Skeletal muscle tissue (tissue), 4 donors: ENCODE results near the gene TSSK6. TPM values are rescaled to one million over a fixed set of nuclear protein-coding genes. Genes with fewer than 3 reads are reported as not detected.

Source experiments
- H3K27ac ChIP-seq: one replicate; pipeline ENCODE4 v1.7.0; 2013; ENCODE audit warnings: mild to moderate bottlenecking, low read depth, low read length, inconsistent platforms
- H3K27me3 ChIP-seq, 3 donors: one replicate each; pipeline ENCODE4 v1.7.0; 2013; ENCODE audit warnings: low read length in 3 of 3; ENCODE audit not compliant: control insufficient read depth in 3 of 3, insufficient read depth in 3 of 3
- H3K36me3 ChIP-seq, 3 donors: one replicate each; pipeline ENCODE4 v1.7.0; 2013; ENCODE audit warnings: low read length in 3 of 3; ENCODE audit not compliant: control insufficient read depth in 3 of 3, insufficient read depth in 3 of 3
- H3K4me1 ChIP-seq, 3 donors: one replicate each; pipeline ENCODE4 v1.7.0; 2013; ENCODE audit warnings: low read length in 3 of 3, mild to moderate bottlenecking in 3 of 3; ENCODE audit not compliant: control insufficient read depth in 3 of 3, insufficient read depth in 3 of 3
- H3K4me3 ChIP-seq, 3 donors: one replicate each; pipeline ENCODE4 v1.7.0; 2013; ENCODE audit warnings: low read length in 3 of 3
- H3K9ac ChIP-seq, 3 donors: one replicate each; pipeline ENCODE4 v1.7.0; 2013; ENCODE audit warnings: low read length in 3 of 3, mild to moderate bottlenecking in 3 of 3, moderate library complexity in 2 of 3, low read depth in 1 of 3
- H3K9me3 ChIP-seq, 3 donors: one replicate each; pipeline ENCODE4 v1.7.0; 2013; ENCODE audit warnings: low read length in 3 of 3; ENCODE audit not compliant: control insufficient read depth in 3 of 3
- total RNA-seq: library from RNA; depleted of rRNA; stranded (reverse); fragments of >200 nt; gene quantifications from one replicate; pipeline ENCODE4 v1.2.3, GENCODE V29; 2014
- donor health status: Osteomylitis.

Gene TSSK6
- total RNA-seq, 1 donor from 2014 or later, result not detected

GRCh38 chr19:19465436-19466070, 49.8 kb downstream of the TSSK6 start:
- Histone ChIP-seq H3K4me1 (peaks cover 44 to 52% (median 49%) of the 10 kb centered on the region in 3 donors), H3K9me3 (peaks cover 0 to 7% (median 5%) of the 10 kb centered on the region in 3 donors), H3K27me3 (no peaks in the 10 kb centered on the region), H3K36me3 (peaks cover 14 to 22% (median 21%) of the 10 kb centered on the region in 3 donors), H3K27ac (no peak overlapping the region), H3K4me3 (peak overlapping the region in 1 of 3 donors; percentile 14), H3K9ac (no peak overlapping the region)

- Histone ChIP-seq H3K4me1 (peaks cover 55 to 62% (median 60%) of the 10 kb centered on the region in 3 donors), H3K27me3 (no peaks in the 10 kb centered on the region), H3K27ac (peak overlapping the region; percentile 85), H3K9me3 (peaks cover 0 to 7% (median 5%) of the 10 kb centered on the region in 3 donors), H3K36me3 (peaks cover 14 to 22% (median 21%) of the 10 kb centered on the region in 3 donors), H3K4me3 (peak overlapping the region in 2 of 3 donors; percentile 41 to 60), H3K9ac (peak overlapping the region; percentile 65 to 74 (median 74))
Observed at GRCh38 chr19:19464339-19465098, 50.8 kb downstream of the TSSK6 start.

Other genes with a start within 250 kb of the TSSK6 start
- 1.6 TPM for gene TM6SF2, start 242.2 kb downstream of the TSSK6 start, total RNA-seq
- 13.6 TPM for gene SUGP1, start 195.0 kb downstream of the TSSK6 start, total RNA-seq
- 20.9 TPM for gene MAU2, start 194.7 kb downstream of the TSSK6 start, total RNA-seq
- gene GATAD2A, start 109.9 kb downstream of the TSSK6 start, total RNA-seq, result 19.8 TPM
- 169 TPM for gene NDUFA13, start 677 bp upstream of the TSSK6 start, total RNA-seq
- 0.52 TPM for gene YJEFN3, start 13.4 kb upstream of the TSSK6 start, total RNA-seq
- 11.0 TPM for gene CILP2, start 22.7 kb upstream of the TSSK6 start, total RNA-seq
- 1.6 TPM for gene PBX4, start 103.1 kb upstream of the TSSK6 start, total RNA-seq
- gene LPAR2, start 112.7 kb upstream of the TSSK6 start, total RNA-seq, result 1.6 TPM
- 3.7 TPM for gene GMIP, start 128.1 kb upstream of the TSSK6 start, total RNA-seq
- gene ATP13A1, start 148.1 kb upstream of the TSSK6 start, total RNA-seq, result 23.0 TPM
- 4.7 TPM for gene ZNF101, start 153.3 kb upstream of the TSSK6 start, total RNA-seq
- 6.8 TPM for gene ZNF14, start 217.6 kb upstream of the TSSK6 start, total RNA-seq